H9 (cell line): ENCODE data around the gene CCDC28B. TPM values are rescaled to one million over a fixed set of nuclear protein-coding genes. Genes with fewer than 3 reads are reported as not detected.

Experiments
- DNase-seq: peaks from one replicate; pipeline ENCODE4 v3.0.0-alpha.2; 2017
- H2AFZ ChIP-seq: one replicate; pipeline ENCODE4 v1.6.1; 2013; ENCODE audit warnings: mild to moderate bottlenecking, low read length, control low read depth, moderate library complexity
- H2AK5ac ChIP-seq: 2 replicates; pipeline ENCODE4 v1.6.1; 2013; ENCODE audit warnings: low read length, control low read depth, mixed read lengths; ENCODE audit not compliant: insufficient read length
- H2BK120ac ChIP-seq: one replicate; pipeline ENCODE4 v1.6.1; 2013; ENCODE audit warnings: low read depth, mild to moderate bottlenecking, low read length, control low read depth, inconsistent platforms; ENCODE audit not compliant: poor library complexity, severe bottlenecking
- H2BK12ac ChIP-seq: 2 replicates; pipeline ENCODE4 v1.6.1; 2013; ENCODE audit warnings: low read length, control low read depth, mixed read lengths, low read depth; ENCODE audit not compliant: insufficient read length
- H2BK15ac ChIP-seq: 2 replicates; pipeline ENCODE4 v1.6.1; 2013; ENCODE audit warnings: low read depth, low read length, control low read depth
- H2BK20ac ChIP-seq: one replicate; pipeline ENCODE4 v1.6.1; 2013; ENCODE audit warnings: low read depth, mild to moderate bottlenecking, low read length, control low read depth, inconsistent platforms; ENCODE audit not compliant: poor library complexity, severe bottlenecking
- H2BK5ac ChIP-seq: 2 replicates; pipeline ENCODE4 v1.6.1; 2013; ENCODE audit warnings: low read length, control low read depth, mixed read lengths; ENCODE audit not compliant: insufficient read length
- H3K14ac ChIP-seq: 2 replicates; pipeline ENCODE4 v1.6.1; 2013; ENCODE audit warnings: low read length, control low read depth; ENCODE audit not compliant: insufficient read depth
- H3K18ac ChIP-seq: 2 replicates; pipeline ENCODE4 v1.6.1; 2013; ENCODE audit warnings: low read depth, mild to moderate bottlenecking, mixed read lengths, low read length, control low read depth; ENCODE audit not compliant: insufficient read length
- H3K23ac ChIP-seq: 2 replicates; pipeline ENCODE4 v1.6.1; 2013; ENCODE audit warnings: low read length, control low read depth, mixed read lengths, low read depth; ENCODE audit not compliant: insufficient read length
- H3K23me2 ChIP-seq: 2 replicates; pipeline ENCODE4 v1.6.1; 2013; ENCODE audit warnings: low read depth, mild to moderate bottlenecking, mixed read lengths, low read length, control low read depth; ENCODE audit not compliant: insufficient read length, poor library complexity, severe bottlenecking
- H3K27ac ChIP-seq: 2 replicates; pipeline ENCODE4 v1.5.1; 2013; ENCODE audit warnings: low read length, control low read depth, mixed read lengths, low read depth; ENCODE audit not compliant: insufficient read length
- H3K27me3 ChIP-seq: 2 replicates; pipeline ENCODE4 v1.6.1; 2013; ENCODE audit warnings: low read length, control low read depth, inconsistent platforms; ENCODE audit not compliant: insufficient read depth
- H3K4ac ChIP-seq: 2 replicates; pipeline ENCODE4 v1.6.1; 2013; ENCODE audit warnings: low read depth, mild to moderate bottlenecking, control low read depth, inconsistent platforms, low read length, moderate library complexity
- H3K4me1 ChIP-seq: 2 replicates; pipeline ENCODE4 v1.6.1; 2013; ENCODE audit warnings: low read length, control low read depth, inconsistent platforms; ENCODE audit not compliant: insufficient read depth
- H3K4me2 ChIP-seq: 2 replicates; pipeline ENCODE4 v1.6.1; 2013; ENCODE audit warnings: low read length, control low read depth, mixed read lengths; ENCODE audit not compliant: insufficient read length, insufficient read depth
- H3K56ac ChIP-seq: 2 replicates; pipeline ENCODE4 v1.6.1; 2013; ENCODE audit warnings: low read depth, mild to moderate bottlenecking, mixed read lengths, low read length, control low read depth; ENCODE audit not compliant: insufficient read length
- H3K79me1 ChIP-seq: 2 replicates; pipeline ENCODE4 v1.6.1; 2013; ENCODE audit warnings: low read depth, mild to moderate bottlenecking, moderate library complexity, low read length, control low read depth, inconsistent platforms; ENCODE audit not compliant: insufficient read depth, poor library complexity, severe bottlenecking
- H3K79me2 ChIP-seq: 2 replicates; pipeline ENCODE4 v1.6.1; 2013; ENCODE audit warnings: low read length, control low read depth, inconsistent platforms; ENCODE audit not compliant: insufficient read depth
- H3K9ac ChIP-seq: 2 replicates; pipeline ENCODE4 v1.6.1; 2013; ENCODE audit warnings: low read length, control low read depth, mixed read lengths; ENCODE audit not compliant: insufficient read length; ENCODE audit errors: extremely low read depth
- H3K9me3 ChIP-seq: one replicate; pipeline ENCODE4 v1.6.1; 2013; ENCODE audit warnings: low read depth, low read length, inconsistent platforms; ENCODE audit not compliant: control insufficient read depth
- H3T11ph ChIP-seq: one replicate; pipeline ENCODE4 v1.6.1; 2013; ENCODE audit warnings: mild to moderate bottlenecking, low read length, control low read depth, inconsistent platforms
- H4K20me1 ChIP-seq: one replicate; pipeline ENCODE4 v1.6.1; 2013; ENCODE audit not compliant: control insufficient read depth, insufficient read length, insufficient read depth
- H4K5ac ChIP-seq: 2 replicates; pipeline ENCODE4 v1.6.1; 2013; ENCODE audit warnings: low read depth, mild to moderate bottlenecking, mixed read lengths, low read length, control low read depth; ENCODE audit not compliant: insufficient read length
- H4K8ac ChIP-seq: replicated peaks from 2 replicates; pipeline ENCODE4 v1.6.1; 2013; ENCODE audit warnings: low read length, control low read depth, mixed read lengths, low read depth; ENCODE audit not compliant: insufficient read length
- H4K91ac ChIP-seq: 2 replicates; pipeline ENCODE4 v1.6.1; 2013; ENCODE audit warnings: low read depth, mild to moderate bottlenecking, moderate library complexity, mixed read lengths, low read length, control low read depth; ENCODE audit not compliant: insufficient read length
- H3K27ac Mint-ChIP-seq, 3 experiments: 2 replicates in 2 of 3; 3 replicates in 1 of 3; pipeline ENCODE4 v1.8.0; 2020 to 2021; ENCODE audit warnings: mixed read lengths in 3 of 3, mild to moderate bottlenecking in 1 of 3, moderate library complexity in 1 of 3
- H3K27me3 Mint-ChIP-seq: 2 replicates; pipeline ENCODE4 v1.8.0; 2021; ENCODE audit warnings: low read depth, mild to moderate bottlenecking, moderate library complexity, mixed read lengths
- H3K36me3 Mint-ChIP-seq, 3 experiments: 2 replicates in 2 of 3; 3 replicates in 1 of 3; pipeline ENCODE4 v1.8.0; 2020 to 2021; ENCODE audit warnings: low read depth in 3 of 3, mixed read lengths in 3 of 3; ENCODE audit not compliant: insufficient read depth in 1 of 3
- H3K4me1 Mint-ChIP-seq, 2 experiments: 2 replicates each; pipeline ENCODE4 v1.8.0; 2020; ENCODE audit warnings: mixed read lengths in 2 of 2
- H3K4me3 Mint-ChIP-seq, 2 experiments: 2 replicates in 1 of 2; 3 replicates in 1 of 2; pipeline ENCODE4 v1.8.0; 2020 to 2021; ENCODE audit warnings: mild to moderate bottlenecking in 2 of 2, mixed read lengths in 2 of 2, moderate library complexity in 1 of 2
- H3K9me3 Mint-ChIP-seq, 2 experiments: 2 replicates in 1 of 2; 3 replicates in 1 of 2; pipeline ENCODE4 v1.8.0; 2020; ENCODE audit warnings: mild to moderate bottlenecking in 2 of 2, mixed read lengths in 2 of 2, moderate library complexity in 1 of 2
- WGBS: extraction: QIAGEN DNeasy Blood & Tissue Kit; methylation state at CpG from one replicate; pipeline ENCODE4 v1.1.7; 2013; ENCODE audit warnings: missing lambda C conversion rate, low lambda C conversion rate, mixed read lengths; ENCODE audit not compliant: insufficient read length; ENCODE audit errors: extremely low coverage; 5-methylcytosine and 5-hydroxymethylcytosine counted together
- total RNA-seq: library from RNA; stranded (reverse); gene quantifications from 2 replicates; pipeline ENCODE4 v1.2.1, GENCODE V29; 2021
- TF ChIP-seq, protein P1 (sequence below): fragments of 200-600 bp; sonication (generic); conservative IDR thresholded peaks from 3 replicates; pipeline ENCODE4 v1.8.0; 2021; ENCODE audit warnings: antibody characterized with exemption, mild to moderate bottlenecking

CCDC28B gene
- total RNA-seq, 1 experiment from 2014 or later, result 20.7 TPM

DNA sequence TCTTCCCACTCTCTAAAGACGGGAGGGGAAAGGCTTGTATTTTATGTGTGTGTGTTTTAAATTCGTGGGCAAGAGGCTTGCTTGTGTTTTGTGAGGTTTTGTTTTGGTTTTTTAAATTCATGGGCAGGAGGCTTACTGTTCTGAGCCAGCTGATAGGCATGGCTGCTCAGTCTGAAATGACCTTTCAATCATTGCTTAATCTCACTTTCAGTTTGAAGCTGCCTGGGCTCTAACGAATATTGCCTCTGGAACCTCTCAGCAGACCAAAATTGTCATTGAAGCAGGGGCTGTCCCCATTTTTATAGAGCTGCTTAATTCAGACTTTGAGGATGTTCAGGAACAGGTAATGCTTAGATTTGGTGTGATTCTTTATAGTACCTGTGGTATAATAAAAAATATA is 41.2 kb upstream of the CCDC28B start:
- Histone ChIP-seq H2BK12ac (no peak overlapping the region), H3K4me2 (no peak overlapping the region), H2BK20ac (no peak overlapping the region), H2BK120ac (no peak overlapping the region), H3K23me2 (no peaks in the 10 kb centered on the region), H4K20me1 (no peaks in the 10 kb centered on the region), H3K27ac (no peak overlapping the region), H3K9ac (no peak overlapping the region), H3K4ac (no peak overlapping the region), H3T11ph (no peak overlapping the region), H2AFZ (no peak overlapping the region), H3K4me1 (no peaks in the 10 kb centered on the region), H2AK5ac (no peak overlapping the region), H3K18ac (no peak overlapping the region), H3K79me1 (no peaks in the 10 kb centered on the region), H2BK15ac (no peak overlapping the region), H3K56ac (no peak overlapping the region), H3K79me2 (no peaks in the 10 kb centered on the region), H3K23ac (no peak overlapping the region), H4K8ac (no peak overlapping the region), H4K5ac (no peak overlapping the region), H3K14ac (no peak overlapping the region), H3K27me3 (no peaks in the 10 kb centered on the region), H2BK5ac (no peak overlapping the region), H4K91ac (no peak overlapping the region), H3K9me3 (no peaks in the 10 kb centered on the region)
- Mint-ChIP-seq H3K27me3 (no peaks in the 10 kb centered on the region), H3K4me1 (peaks cover 2 to 3% of the 10 kb centered on the region in 2 experiments; a peak in 2 of 4 replicates), H3K9me3 (no peaks in the 10 kb centered on the region), H3K4me3 (no peak overlapping the region), H3K27ac (no peak overlapping the region), H3K36me3 (peaks cover 37 to 79% (median 57%) of the 10 kb centered on the region in 3 experiments; a peak in 6 of 7 replicates)
- no CpG with 5 or more reads among the region's 3 CpGs for WGBS
- DNase-seq, result no peak
- TF ChIP-seq, protein P1, sequence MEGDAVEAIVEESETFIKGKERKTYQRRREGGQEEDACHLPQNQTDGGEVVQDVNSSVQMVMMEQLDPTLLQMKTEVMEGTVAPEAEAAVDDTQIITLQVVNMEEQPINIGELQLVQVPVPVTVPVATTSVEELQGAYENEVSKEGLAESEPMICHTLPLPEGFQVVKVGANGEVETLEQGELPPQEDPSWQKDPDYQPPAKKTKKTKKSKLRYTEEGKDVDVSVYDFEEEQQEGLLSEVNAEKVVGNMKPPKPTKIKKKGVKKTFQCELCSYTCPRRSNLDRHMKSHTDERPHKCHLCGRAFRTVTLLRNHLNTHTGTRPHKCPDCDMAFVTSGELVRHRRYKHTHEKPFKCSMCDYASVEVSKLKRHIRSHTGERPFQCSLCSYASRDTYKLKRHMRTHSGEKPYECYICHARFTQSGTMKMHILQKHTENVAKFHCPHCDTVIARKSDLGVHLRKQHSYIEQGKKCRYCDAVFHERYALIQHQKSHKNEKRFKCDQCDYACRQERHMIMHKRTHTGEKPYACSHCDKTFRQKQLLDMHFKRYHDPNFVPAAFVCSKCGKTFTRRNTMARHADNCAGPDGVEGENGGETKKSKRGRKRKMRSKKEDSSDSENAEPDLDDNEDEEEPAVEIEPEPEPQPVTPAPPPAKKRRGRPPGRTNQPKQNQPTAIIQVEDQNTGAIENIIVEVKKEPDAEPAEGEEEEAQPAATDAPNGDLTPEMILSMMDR, result no peak
